GM12892 (cell line): ENCODE data around the gene RNMT.

ENCODE experiments used
- POLR2A ChIP-seq: IDR thresholded peaks from 2 replicates; pipeline ENCODE4 v1.6.1; 2011; ENCODE audit warnings: low read depth, low read length, control low read depth
- POLR2AphosphoS5 ChIP-seq: IDR thresholded peaks from 2 replicates; pipeline ENCODE4 v1.6.1; 2011; ENCODE audit warnings: low read depth, low read length, control low read depth

DNA sequence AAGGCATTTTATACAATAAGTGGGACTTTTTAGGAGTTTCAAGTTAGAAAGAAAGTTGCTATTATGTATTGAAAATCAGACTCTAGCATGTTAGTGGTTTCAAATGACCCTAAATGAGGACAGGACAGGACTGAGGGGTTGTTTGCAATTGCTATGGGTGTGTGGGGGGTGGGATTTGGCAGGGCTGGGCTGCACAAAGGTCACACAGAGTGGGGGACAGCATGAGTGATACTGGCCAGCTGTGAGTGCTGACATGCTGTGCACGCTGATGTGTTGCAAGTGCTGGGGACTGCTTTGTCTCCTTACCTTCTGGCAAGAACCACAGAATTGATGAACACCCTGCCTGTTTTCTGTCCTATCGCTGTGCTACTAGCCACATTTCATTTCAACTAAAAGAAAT is 29.8 kb downstream of the RNMT start:
- TF ChIP-seq POLR2AphosphoS5 (no peak), POLR2A (no peak)
